Measurements from ENCODE around the gene TAS2R60. TPM values are rescaled to one million over a fixed set of nuclear protein-coding genes. Genes with fewer than 3 reads are reported as not detected.

Gene TAS2R60
- total RNA-seq, 1 donor from 2014 or later: not detected

- DNase-seq (ENCODE audit: low read depth): no peak
- Histone ChIP-seq H3K36me3 (ENCODE audit: control insufficient read depth, insufficient read depth, low read length) (no peaks in the 10 kb centered on the region), H3K4me3 (ENCODE audit: low read depth, low read length) (no peak overlapping the region), H3K27me3 (ENCODE audit: control insufficient read depth, insufficient read depth, low read length) (no peaks in the 10 kb centered on the region)
- TF ChIP-seq CTCF (IDR thresholded peaks at IDR 0.05; ENCODE audit: insufficient read depth, low read length, poor library complexity, severe bottlenecking): no peak
Observed at GRCh38 chr7:143396625-143397556, 46.4 kb upstream of the TAS2R60 start.

GRCh38 chr7:143397710-143398530 lies 45.3 kb upstream of the TAS2R60 start:
- DNase-seq (ENCODE audit: low read depth): no peak
- Histone ChIP-seq H3K36me3 (ENCODE audit: control insufficient read depth, insufficient read depth, low read length) (no peaks in the 10 kb centered on the region), H3K27me3 (ENCODE audit: control insufficient read depth, insufficient read depth, low read length) (no peaks in the 10 kb centered on the region), H3K4me3 (ENCODE audit: low read depth, low read length) (no peak overlapping the region)
- no peak for TF ChIP-seq CTCF (IDR thresholded peaks at IDR 0.05; ENCODE audit: insufficient read depth, low read length, poor library complexity, severe bottlenecking)

GRCh38 chr7:143398616-143399015 lies 44.6 kb upstream of the TAS2R60 start:
- no peak overlapping the region for H3K4me3 ChIP-seq (ENCODE audit: low read depth, low read length)
- no peaks in the 10 kb centered on the region for H3K27me3 ChIP-seq (ENCODE audit: control insufficient read depth, insufficient read depth, low read length)
- TF ChIP-seq CTCF (IDR thresholded peaks at IDR 0.05; ENCODE audit: insufficient read depth, low read length, poor library complexity, severe bottlenecking): no peak
- no peak for DNase-seq (ENCODE audit: low read depth)
- H3K36me3 ChIP-seq (ENCODE audit: control insufficient read depth, insufficient read depth, low read length): no peaks in the 10 kb centered on the region

- DNase-seq (ENCODE audit: low read depth): no peak
- Histone ChIP-seq H3K4me3 (ENCODE audit: low read depth, low read length) (no peak overlapping the region), H3K36me3 (ENCODE audit: control insufficient read depth, insufficient read depth, low read length) (no peaks in the 10 kb centered on the region), H3K27me3 (ENCODE audit: control insufficient read depth, insufficient read depth, low read length) (no peaks in the 10 kb centered on the region)
- TF ChIP-seq CTCF (IDR thresholded peaks at IDR 0.05; ENCODE audit: insufficient read depth, low read length, poor library complexity, severe bottlenecking): no peak
Observed at GRCh38 chr7:143399151-143399550, 44.1 kb upstream of the TAS2R60 start.

- Histone ChIP-seq H3K4me3 (ENCODE audit: low read depth, low read length) (no peak overlapping the region), H3K36me3 (ENCODE audit: control insufficient read depth, insufficient read depth, low read length) (no peaks in the 10 kb centered on the region), H3K27me3 (ENCODE audit: control insufficient read depth, insufficient read depth, low read length) (no peaks in the 10 kb centered on the region)
- DNase-seq (ENCODE audit: low read depth): no peak
- no peak for TF ChIP-seq CTCF (IDR thresholded peaks at IDR 0.05; ENCODE audit: insufficient read depth, low read length, poor library complexity, severe bottlenecking)
Observed at GRCh38 chr7:143399642-143400041, 43.6 kb upstream of the TAS2R60 start.
